ENCODE data around the gene EBF4. TPM values are rescaled to one million over a fixed set of nuclear protein-coding genes. Genes with fewer than 3 reads are reported as not detected.

The EBF4 gene
- total and polyA plus RNA-seq, 10 of the 15 experiments (the other 5 are each of a cell fraction or from before 2014, with no cell fraction given), result 0.13 TPM; not detected in 9

DNA sequence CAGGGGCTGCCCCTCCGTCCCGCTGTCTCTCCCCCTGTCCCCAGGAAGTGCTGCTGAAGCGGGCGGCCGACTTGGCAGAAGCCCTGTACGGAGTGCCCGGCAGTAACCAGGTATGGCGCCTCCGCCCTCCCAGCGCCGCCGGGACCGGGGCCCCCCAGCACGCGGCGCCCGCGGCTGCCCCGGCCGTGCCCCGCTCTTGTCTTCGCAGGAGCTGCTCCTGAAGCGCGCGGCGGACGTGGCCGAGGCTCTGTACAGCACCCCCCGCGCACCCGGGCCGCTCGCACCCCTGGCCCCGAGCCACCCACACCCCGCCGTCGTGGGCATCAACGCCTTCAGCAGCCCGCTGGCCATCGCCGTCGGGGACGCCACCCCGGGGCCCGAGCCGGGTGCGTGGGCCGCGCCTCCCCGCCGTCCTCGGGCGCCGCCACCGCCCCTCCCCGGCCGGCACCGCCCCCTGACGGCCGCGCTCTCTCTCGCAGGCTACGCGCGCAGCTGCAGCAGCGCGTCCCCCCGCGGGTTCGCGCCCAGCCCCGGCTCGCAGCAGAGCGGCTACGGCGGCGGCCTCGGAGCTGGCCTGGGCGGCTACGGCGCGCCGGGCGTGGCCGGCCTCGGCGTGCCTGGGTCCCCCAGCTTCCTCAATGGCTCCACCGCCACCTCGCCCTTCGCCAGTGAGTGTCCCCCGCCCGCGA lies 59.4 kb downstream of the EBF4 start:
- no peaks in the 10 kb centered on the region for H3K36me3 ChIP-seq (ENCODE audit: control insufficient read depth in 2 of 2, insufficient read depth in 2 of 2, low read length in 1 of 2)
- FAIRE-seq, result no peak
- H3K4me1 ChIP-seq (ENCODE audit: control insufficient read depth, insufficient read depth, low read length), result peaks cover 6% of the 10 kb centered on the region
- peaks cover 9 to 12% of the 10 kb centered on the region in 2 experiments for H3K27me3 ChIP-seq (replicated peaks in 1 of 2; ENCODE audit: control insufficient read depth in 2 of 2, insufficient read depth in 2 of 2, low read length in 1 of 2)
- RAD21 ChIA-PET (ENCODE audit: unreplicated experiment), result no interaction called here
- in situ Hi-C loops (cut with MboI) (no loop called here), intact Hi-C loops (cut with micrococcal nuclease; ENCODE audit: unreplicated experiment) (loop anchor here (5.0 kb wide), 1 partner anchor 250 kb away; no protein-coding TSS in a partner anchor)
- POLR2A ChIA-PET, result no interaction called here
- H3K9me3 ChIP-seq (replicated peaks; ENCODE audit: control insufficient read depth, insufficient read depth, low read length), result no peaks in the 10 kb centered on the region; the same call in 2 of the 3 replicates
- no peak overlapping the region for H3K9ac ChIP-seq (ENCODE audit: control insufficient read depth, insufficient read depth, low read length)
- TF ChIP-seq, protein P1, sequence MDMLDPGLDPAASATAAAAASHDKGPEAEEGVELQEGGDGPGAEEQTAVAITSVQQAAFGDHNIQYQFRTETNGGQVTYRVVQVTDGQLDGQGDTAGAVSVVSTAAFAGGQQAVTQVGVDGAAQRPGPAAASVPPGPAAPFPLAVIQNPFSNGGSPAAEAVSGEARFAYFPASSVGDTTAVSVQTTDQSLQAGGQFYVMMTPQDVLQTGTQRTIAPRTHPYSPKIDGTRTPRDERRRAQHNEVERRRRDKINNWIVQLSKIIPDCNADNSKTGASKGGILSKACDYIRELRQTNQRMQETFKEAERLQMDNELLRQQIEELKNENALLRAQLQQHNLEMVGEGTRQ (IDR thresholded peaks at IDR 0.05; ENCODE audit: borderline replicate concordance, low read depth, low read length), result no peak
- TF ChIP-seq, protein P2, sequence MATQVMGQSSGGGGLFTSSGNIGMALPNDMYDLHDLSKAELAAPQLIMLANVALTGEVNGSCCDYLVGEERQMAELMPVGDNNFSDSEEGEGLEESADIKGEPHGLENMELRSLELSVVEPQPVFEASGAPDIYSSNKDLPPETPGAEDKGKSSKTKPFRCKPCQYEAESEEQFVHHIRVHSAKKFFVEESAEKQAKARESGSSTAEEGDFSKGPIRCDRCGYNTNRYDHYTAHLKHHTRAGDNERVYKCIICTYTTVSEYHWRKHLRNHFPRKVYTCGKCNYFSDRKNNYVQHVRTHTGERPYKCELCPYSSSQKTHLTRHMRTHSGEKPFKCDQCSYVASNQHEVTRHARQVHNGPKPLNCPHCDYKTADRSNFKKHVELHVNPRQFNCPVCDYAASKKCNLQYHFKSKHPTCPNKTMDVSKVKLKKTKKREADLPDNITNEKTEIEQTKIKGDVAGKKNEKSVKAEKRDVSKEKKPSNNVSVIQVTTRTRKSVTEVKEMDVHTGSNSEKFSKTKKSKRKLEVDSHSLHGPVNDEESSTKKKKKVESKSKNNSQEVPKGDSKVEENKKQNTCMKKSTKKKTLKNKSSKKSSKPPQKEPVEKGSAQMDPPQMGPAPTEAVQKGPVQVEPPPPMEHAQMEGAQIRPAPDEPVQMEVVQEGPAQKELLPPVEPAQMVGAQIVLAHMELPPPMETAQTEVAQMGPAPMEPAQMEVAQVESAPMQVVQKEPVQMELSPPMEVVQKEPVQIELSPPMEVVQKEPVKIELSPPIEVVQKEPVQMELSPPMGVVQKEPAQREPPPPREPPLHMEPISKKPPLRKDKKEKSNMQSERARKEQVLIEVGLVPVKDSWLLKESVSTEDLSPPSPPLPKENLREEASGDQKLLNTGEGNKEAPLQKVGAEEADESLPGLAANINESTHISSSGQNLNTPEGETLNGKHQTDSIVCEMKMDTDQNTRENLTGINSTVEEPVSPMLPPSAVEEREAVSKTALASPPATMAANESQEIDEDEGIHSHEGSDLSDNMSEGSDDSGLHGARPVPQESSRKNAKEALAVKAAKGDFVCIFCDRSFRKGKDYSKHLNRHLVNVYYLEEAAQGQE (IDR thresholded peaks at IDR 0.05; ENCODE audit: low read depth, low read length), result no peak
- peak; percentile 37 for TF ChIP-seq IKZF1 (conservative IDR thresholded peaks at IDR 0.05)
- TF ChIP-seq, protein P3, sequence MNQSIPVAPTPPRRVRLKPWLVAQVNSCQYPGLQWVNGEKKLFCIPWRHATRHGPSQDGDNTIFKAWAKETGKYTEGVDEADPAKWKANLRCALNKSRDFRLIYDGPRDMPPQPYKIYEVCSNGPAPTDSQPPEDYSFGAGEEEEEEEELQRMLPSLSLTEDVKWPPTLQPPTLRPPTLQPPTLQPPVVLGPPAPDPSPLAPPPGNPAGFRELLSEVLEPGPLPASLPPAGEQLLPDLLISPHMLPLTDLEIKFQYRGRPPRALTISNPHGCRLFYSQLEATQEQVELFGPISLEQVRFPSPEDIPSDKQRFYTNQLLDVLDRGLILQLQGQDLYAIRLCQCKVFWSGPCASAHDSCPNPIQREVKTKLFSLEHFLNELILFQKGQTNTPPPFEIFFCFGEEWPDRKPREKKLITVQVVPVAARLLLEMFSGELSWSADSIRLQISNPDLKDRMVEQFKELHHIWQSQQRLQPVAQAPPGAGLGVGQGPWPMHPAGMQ (IDR thresholded peaks at IDR 0.05; ENCODE audit: borderline replicate concordance), result no peak
- BruUV-seq (replicated peaks), result no TSS peak
- CTCF ChIA-PET, result interaction anchor here (1.1 to 2.3 kb wide), 2 partner anchors 9 to 10 kb away, joined by 3 to 8 read pairs; no protein-coding TSS in a partner anchor
- SMC1A ChIA-PET (ENCODE audit: uncharacterized antibody, unreplicated experiment), result no interaction called here
- ATAC-seq, result peak; percentile 40
- no peaks in the 10 kb centered on the region for H4K20me1 ChIP-seq (ENCODE audit: control insufficient read depth, insufficient read depth)
- H3K4me2 ChIP-seq (ENCODE audit: control insufficient read depth, insufficient read depth), result peak overlapping the region; percentile 85
- no peak for DNase-seq (ENCODE audit: low read depth, low spot score)
- WGBS (ENCODE audit: insufficient coverage, insufficient replicate concordance, low lambda C conversion rate, missing lambda C conversion rate), result 6% methylated on average over 51 of the region's 93 CpGs
- no peaks in the 10 kb centered on the region for H3K79me2 ChIP-seq (ENCODE audit: control insufficient read depth, insufficient read depth, low read length)
- H2AFZ ChIP-seq (ENCODE audit: control insufficient read depth, low read depth, low read length), result peak overlapping the region; percentile 7; the same call in 1 of the 2 replicates
- H3K4me3 ChIP-seq, result peak overlapping the region; percentile 41; the same call in 1 of the 2 replicates
- no peak overlapping the region for H3K27ac ChIP-seq (ENCODE audit: control insufficient read depth, insufficient read depth)

Data from GM12878 (cell line).